GM12878 (cell line): Measurements from ENCODE around the gene WDR48. TPM values are rescaled to one million over a fixed set of nuclear protein-coding genes. Genes with fewer than 3 reads are reported as not detected.

Experiments used
- ATAC-seq: fragments of 200-7000 bp; cut with Tn5 transposase; 3 replicates; pipeline ENCODE4 v1.9.1; 2020; ENCODE audit warnings: mild to moderate bottlenecking, moderate library complexity
- BruUV-seq: library from RNA; stranded (reverse); fragments of 400-500 nt; replicated peaks from 2 replicates; lab custom pipeline; 2021; lab: Mats Ljungman, UMichigan
- CTCF ChIA-PET: fragments of 300-600 bp; sonication (Branson Sonifier 250); formaldehyde crosslinking; extraction: SDS; loops from one replicate; lab custom pipeline; 2021; ENCODE audit warnings: inconsistent platforms; lab: Yijun Ruan, JAX
- POLR2A ChIA-PET: fragments of 350-600 bp; formaldehyde crosslinking; extraction: SDS; loops from one replicate; lab custom pipeline; 2021; ENCODE audit warnings: inconsistent platforms; lab: Charles Lee
- RAD21 ChIA-PET: fragments of 300-600 bp; sonication (Branson Sonifier 250); formaldehyde crosslinking; loops from one replicate; lab custom pipeline; 2023; ENCODE audit warnings: antibody characterized with exemption; ENCODE audit not compliant: unreplicated experiment; lab: Charles Lee
- SMC1A ChIA-PET: fragments of 300-600 bp; sonication (Branson Sonifier 250); formaldehyde crosslinking; loops from one replicate; lab custom pipeline; 2023; ENCODE audit not compliant: unreplicated experiment, uncharacterized antibody; lab: Charles Lee
- DNase-seq: peaks from one replicate; pipeline ENCODE4 v3.0.0-alpha.2; 2011; ENCODE audit warnings: low read depth, low spot score
- FAIRE-seq: peaks from 3 replicates; lab custom pipeline; 2011; peaks lifted over from hg19 to GRCh38; lab: Jason Lieb, UNC
- H2AFZ ChIP-seq: 2 replicates; pipeline ENCODE4 v1.6.0; 2011; ENCODE audit warnings: low read depth, low read length, control low read depth; ENCODE audit not compliant: control insufficient read depth
- H3K27ac ChIP-seq: 2 replicates; pipeline ENCODE4 v1.5.1; 2011; ENCODE audit warnings: control low read depth; ENCODE audit not compliant: control insufficient read depth, insufficient read depth
- H3K27me3 ChIP-seq, 2 experiments: replicated peaks in 1 of 2; 2 replicates each; pipeline versions ENCODE4 v1.6.0 to v1.6.1; 2011; ENCODE audit warnings: low read length in 1 of 2; ENCODE audit not compliant: control insufficient read depth in 2 of 2, insufficient read depth in 2 of 2
- H3K36me3 ChIP-seq, 2 experiments: 2 replicates each; pipeline ENCODE4 v1.5.1; 2011; ENCODE audit warnings: low read length in 1 of 2; ENCODE audit not compliant: control insufficient read depth in 2 of 2, insufficient read depth in 2 of 2
- H3K4me1 ChIP-seq: 2 replicates; pipeline ENCODE4 v1.6.1; 2011; ENCODE audit warnings: mild to moderate bottlenecking, low read length, moderate library complexity, mixed read lengths; ENCODE audit not compliant: control insufficient read depth, insufficient read depth
- H3K4me2 ChIP-seq: 2 replicates; pipeline ENCODE4 v1.6.0; 2011; ENCODE audit warnings: control low read depth; ENCODE audit not compliant: control insufficient read depth, insufficient read depth
- H3K4me3 ChIP-seq: fragments of 200-600 bp; sonication (generic); 2 replicates; pipeline ENCODE4 v1.5.1; 2016
- H3K79me2 ChIP-seq: 2 replicates; pipeline ENCODE4 v1.6.0; 2011; ENCODE audit warnings: low read length; ENCODE audit not compliant: control insufficient read depth, insufficient read depth
- H3K9ac ChIP-seq: 2 replicates; pipeline ENCODE4 v1.8.0; 2011; ENCODE audit warnings: low read length, control low read depth, mixed read lengths; ENCODE audit not compliant: control insufficient read depth, insufficient read depth
- H3K9me3 ChIP-seq: replicated peaks from 3 replicates; pipeline ENCODE4 v1.5.1; 2011; ENCODE audit warnings: mild to moderate bottlenecking, low read length; ENCODE audit not compliant: control insufficient read depth, insufficient read depth
- H4K20me1 ChIP-seq: 2 replicates; pipeline ENCODE4 v1.6.0; 2011; ENCODE audit not compliant: control insufficient read depth, insufficient read depth
- CREB1 ChIP-seq: IDR thresholded peaks from 2 replicates; pipeline ENCODE4 v1.6.1; 2012; ENCODE audit warnings: low read depth, mild to moderate bottlenecking, inconsistent platforms
- CTCF ChIP-seq, 3 experiments: IDR thresholded peaks in 2 of 3; conservative IDR thresholded peaks in 1 of 3; 2 replicates each; pipeline ENCODE4 v1.5.1; 2011; ENCODE audit warnings: low read depth in 3 of 3, low read length in 3 of 3, mild to moderate bottlenecking in 3 of 3, control low read depth in 2 of 3, moderate library complexity in 2 of 3, inconsistent platforms in 1 of 3, mixed read lengths in 1 of 3; ENCODE audit not compliant: control insufficient read depth in 2 of 3, insufficient read depth in 1 of 3; ENCODE audit errors: extremely low read depth in 1 of 3
- FOXM1 ChIP-seq: IDR thresholded peaks from 2 replicates; pipeline ENCODE4 v1.6.1; 2012; ENCODE audit warnings: low read depth, mild to moderate bottlenecking, inconsistent platforms, low read length, moderate library complexity
- GABPA ChIP-seq: IDR thresholded peaks from 2 replicates; pipeline ENCODE4 v1.6.1; 2014; ENCODE audit warnings: antibody characterized with exemption, low read depth, mild to moderate bottlenecking, inconsistent platforms
- IKZF2 ChIP-seq, 2 experiments: fragments of 450-650 bp; IDR thresholded peaks; 2 replicates each; pipeline ENCODE4 v1.6.1; 2017; ENCODE audit warnings: mild to moderate bottlenecking in 2 of 2, moderate library complexity in 2 of 2
- IRF3 ChIP-seq: fragments of 450-650 bp; IDR thresholded peaks from 2 replicates; pipeline ENCODE4 v1.6.1; 2014; ENCODE audit warnings: mild to moderate bottlenecking
- IRF4 ChIP-seq: IDR thresholded peaks from 2 replicates; pipeline ENCODE4 v1.6.1; 2011; ENCODE audit warnings: low read depth, low read length
- MYC ChIP-seq: IDR thresholded peaks from 2 replicates; pipeline ENCODE4 v1.6.1; 2011; ENCODE audit warnings: mild to moderate bottlenecking, low read length, moderate library complexity, inconsistent platforms; ENCODE audit not compliant: insufficient read depth, insufficient replicate concordance, insufficient read length, severe bottlenecking
- NKRF ChIP-seq: fragments of 450-650 bp; conservative IDR thresholded peaks from 2 replicates; pipeline ENCODE4 v1.6.1; 2017; ENCODE audit warnings: mild to moderate bottlenecking, moderate library complexity
- PKNOX1 ChIP-seq: fragments of 450-650 bp; IDR thresholded peaks from 2 replicates; pipeline ENCODE4 v1.6.1; 2016; ENCODE audit warnings: mild to moderate bottlenecking
- RELA ChIP-seq: fragments of 450-650 bp; IDR thresholded peaks from 2 replicates; pipeline ENCODE4 v1.8.0; 2014; ENCODE audit warnings: borderline replicate concordance; ENCODE audit not compliant: partially characterized antibody
- SIX5 ChIP-seq: IDR thresholded peaks from 2 replicates; pipeline ENCODE4 v1.6.1; 2011; ENCODE audit warnings: mild to moderate bottlenecking, low read depth, low read length, moderate library complexity; ENCODE audit not compliant: severe bottlenecking
- ZNF217 ChIP-seq: fragments of 450-650 bp; IDR thresholded peaks from 2 replicates; pipeline ENCODE4 v1.6.1; 2017; ENCODE audit warnings: antibody characterized with exemption, mild to moderate bottlenecking
- ZNF687 ChIP-seq: fragments of 450-650 bp; IDR thresholded peaks from 2 replicates; pipeline ENCODE4 v1.6.1; 2017; ENCODE audit warnings: mild to moderate bottlenecking, moderate library complexity
- WGBS: methylation state at CpG from one replicate; pipeline ENCODE4 v1.1.6; 2016; ENCODE audit warnings: low lambda C conversion rate; ENCODE audit not compliant: insufficient replicate concordance, insufficient coverage; ENCODE audit errors: missing lambda C conversion rate; 5-methylcytosine and 5-hydroxymethylcytosine counted together
- in situ Hi-C: fragments of 300-500 bp; cut with MboI; formaldehyde crosslinking; loops from 9 replicates; pipeline ENCODE4 v1.14.3; 2018; ENCODE audit warnings: mixed read lengths
- intact Hi-C: fragments of 100-400 bp; cut with micrococcal nuclease; formaldehyde crosslinking; loops from one replicate; pipeline ENCODE4 v1.14.2; 2022; ENCODE audit not compliant: unreplicated experiment
- polyA plus RNA-seq, 11 experiments: library from polyadenylated mRNA; depleted of rRNA in 4 of 11; unstranded in 6 of 11; stranded (reverse) in 5 of 11; fragments of >200 nt; fragmentation: Nextera tagmentation in 4 of 11; fragmentation: Illumina TruSeq in 1 of 11; extraction: Ambion mirVana in 4 of 11; extraction: Trizol in 1 of 11; gene quantifications; 1 replicate in 1 of 11; 2 replicates in 10 of 11; pipeline versions ENCODE4 v1.2.1 to v1.2.3, GENCODE V29; 2011 to 2016; ENCODE audit warnings: inconsistent platforms in 2 of 11, missing spikeins in 2 of 11, low read depth in 1 of 11
- total RNA-seq, 4 experiments: library from RNA; depleted of rRNA in 3 of 4; stranded (reverse); fragments of >200 nt in 3 of 4; fragmentation: Illumina TruSeq in 1 of 4; extraction: Trizol in 1 of 4; gene quantifications; 2 replicates each; pipeline versions ENCODE4 v1.2.1 to v1.2.3, GENCODE V29; 2013 to 2021

The WDR48 gene
- total and polyA plus RNA-seq, 10 of the 15 experiments (the other 5 are each of a cell fraction or from before 2014, with no cell fraction given), result 16.8 to 43.8 (median 29.0) TPM

GRCh38 chr3:39114456-39114855 is 62.6 kb downstream of the WDR48 start:
- RAD21 ChIA-PET, result no interaction called here
- no peaks in the 10 kb centered on the region; a peak in 1 of 4 replicates for H3K36me3 ChIP-seq
- TF ChIP-seq ZNF687 (no peak), MYC (no peak), CREB1 (no peak), GABPA (no peak), IRF3 (no peak), PKNOX1 (no peak), IKZF2 (IDR thresholded peaks at IDR 0.05) (no peak), CTCF (IDR thresholded peaks at IDR 0.05 in 2 of 3, conservative IDR thresholded peaks at IDR 0.05 in 1 of 3; ENCODE audit: control insufficient read depth in 2 of 3, extremely low read depth in 1 of 3, insufficient read depth in 1 of 3, low read depth in 3 of 3, low read length in 3 of 3) (no peak), ZNF217 (no peak), IRF4 (no peak), FOXM1 (no peak), SIX5 (no peak), NKRF (no peak), RELA (no peak)

More at GRCh38 chr3:39114456-39114855, 62.6 kb downstream of the WDR48 start:
- ATAC-seq (no peak), FAIRE-seq (no peak), DNase-seq (no peak)
- Histone ChIP-seq H3K4me3 (no peak overlapping the region), H2AFZ (no peak overlapping the region), H4K20me1 (no peaks in the 10 kb centered on the region), H3K9me3 (no peaks in the 10 kb centered on the region), H3K79me2 (no peaks in the 10 kb centered on the region), H3K27me3 (no peaks in the 10 kb centered on the region), H3K4me2 (no peak overlapping the region), H3K9ac (no peak overlapping the region), H3K27ac (no peak overlapping the region), H3K4me1 (peaks cover 6% of the 10 kb centered on the region)
- ChIA-PET SMC1A (interaction anchor here (1.3 kb wide), 1 partner anchor 31 kb away, joined by 5 read pairs; no protein-coding TSS in a partner anchor), CTCF (no interaction called here), POLR2A (no interaction called here)
- intact Hi-C loops, result no loop called here
- in situ Hi-C loops, result no loop called here
- BruUV-seq, result no TSS peak
- 31% methylated on average over 5 of the region's 5 CpGs for WGBS
